B cell (primary cell): ENCODE results near the gene AEBP2. TPM values are rescaled to one million over a fixed set of nuclear protein-coding genes. Genes with fewer than 3 reads are reported as not detected.

Experiments
- ATAC-seq: fragments of 200-7000 bp; cut with Tn5 transposase; one replicate; pipeline ENCODE4 v1.10.0; 2021; ENCODE audit warnings: low read depth, mild to moderate bottlenecking, moderate number of reproducible peaks, moderate library complexity
- CTCF ChIA-PET: fragments of 350-600 bp; sonication (Branson Sonifier 250); formaldehyde crosslinking; loops from one replicate; lab custom pipeline; 2021; ENCODE audit warnings: antibody characterized with exemption, inconsistent platforms; lab: Charles Lee
- POLR2A ChIA-PET: fragments of 350-600 bp; sonication (Branson Sonifier 250); formaldehyde crosslinking; loops from one replicate; lab custom pipeline; 2021; ENCODE audit warnings: antibody characterized with exemption; lab: Charles Lee
- DNase-seq: peaks from one replicate; pipeline ENCODE4 v3.0.0; 2013
- H2AFZ ChIP-seq: 2 replicates; pipeline ENCODE4 v1.6.1; 2012; ENCODE audit warnings: mild to moderate bottlenecking, low read depth, low read length; ENCODE audit not compliant: insufficient read depth, poor library complexity, severe bottlenecking
- H3K27ac ChIP-seq, 2 donors: 1 replicate in 1 of 2; 2 replicates in 1 of 2; pipeline ENCODE4 v1.5.1; 2012 to 2013; ENCODE audit warnings: low read length in 2 of 2, mild to moderate bottlenecking in 2 of 2, moderate library complexity in 1 of 2
- H3K27me3 ChIP-seq, 4 experiments: fragments of 200-600 bp in 1 of 4; sonication (generic) in 1 of 4; replicated peaks in 1 of 4; 1 replicate in 2 of 4; 2 replicates in 2 of 4; pipeline versions ENCODE4 v1.6.1 to v1.7.0; 2013 to 2016; ENCODE audit warnings: low read length in 3 of 4, mild to moderate bottlenecking in 2 of 4, mixed read lengths in 1 of 4, moderate library complexity in 1 of 4; ENCODE audit not compliant: insufficient read depth in 4 of 4, control insufficient read depth in 3 of 4; ENCODE audit errors: control extremely low read depth in 1 of 4
- H3K36me3 ChIP-seq, 2 experiments: replicated peaks in 1 of 2; 1 replicate in 1 of 2; 2 replicates in 1 of 2; pipeline versions ENCODE4 v1.6.1 to v1.7.1; 2013; ENCODE audit warnings: low read length in 1 of 2; ENCODE audit not compliant: insufficient read depth in 2 of 2, control insufficient read depth in 1 of 2; ENCODE audit errors: control extremely low read depth in 1 of 2, extremely low read depth in 1 of 2
- H3K4me1 ChIP-seq, 2 donors: fragments of 200-600 bp in 1 of 2; sonication (generic) in 1 of 2; 1 replicate in 1 of 2; 2 replicates in 1 of 2; pipeline versions ENCODE4 v1.5.1 to v1.6.1; 2013 to 2017; ENCODE audit warnings: low read length in 2 of 2; ENCODE audit not compliant: control insufficient read depth in 2 of 2, insufficient read depth in 2 of 2
- H3K4me2 ChIP-seq: replicated peaks from 2 replicates; pipeline ENCODE3; 2012; ENCODE audit warnings: mild to moderate bottlenecking, low read depth, low read length; ENCODE audit not compliant: poor library complexity, severe bottlenecking
- H3K4me3 ChIP-seq, 5 experiments: fragments of 200-600 bp in 1 of 5; sonication (generic) in 1 of 5; 1 replicate in 3 of 5; 2 replicates in 2 of 5; pipeline versions ENCODE4 v1.5.1 to v1.7.0; 2011 to 2016; ENCODE audit warnings: low read length in 4 of 5, mild to moderate bottlenecking in 4 of 5, low read depth in 2 of 5, control low read depth in 1 of 5, moderate library complexity in 1 of 5; ENCODE audit not compliant: insufficient read depth in 1 of 5; ENCODE audit errors: control extremely low read depth in 1 of 5, extremely low read depth in 1 of 5
- H3K79me2 ChIP-seq: fragments of 200-600 bp; sonication (generic); one replicate; pipeline ENCODE4 v1.6.0; 2016; ENCODE audit warnings: low read length; ENCODE audit not compliant: control insufficient read depth, insufficient read depth
- H3K9ac ChIP-seq: fragments of 200-600 bp; sonication (generic); 2 replicates; pipeline ENCODE4 v1.6.1; 2017; ENCODE audit warnings: mild to moderate bottlenecking, low read length, moderate library complexity
- H3K9me3 ChIP-seq, 3 donors: one replicate each; pipeline versions ENCODE4 v1.6.1 to v1.7.1; 2013; ENCODE audit warnings: low read length in 2 of 3; ENCODE audit not compliant: control insufficient read depth in 2 of 3, insufficient read depth in 1 of 3; ENCODE audit errors: control extremely low read depth in 1 of 3
- H4K20me1 ChIP-seq: 2 replicates; pipeline ENCODE4 v1.6.0; 2012; ENCODE audit warnings: mild to moderate bottlenecking, low read length; ENCODE audit not compliant: insufficient read depth, control insufficient read depth, poor library complexity, severe bottlenecking
- H3K27ac Mint-ChIP-seq: one replicate; pipeline ENCODE4 v1.8.0; 2021; ENCODE audit warnings: mixed read lengths
- H3K27me3 Mint-ChIP-seq: one replicate; pipeline ENCODE4 v1.8.0; 2021; ENCODE audit warnings: mixed read lengths
- H3K4me1 Mint-ChIP-seq: one replicate; pipeline ENCODE4 v1.8.0; 2021; ENCODE audit warnings: mixed read lengths
- H3K4me3 Mint-ChIP-seq: one replicate; pipeline ENCODE4 v1.8.0; 2021; ENCODE audit warnings: mixed read lengths
- H3K9me3 Mint-ChIP-seq: one replicate; pipeline ENCODE4 v1.8.0; 2022; ENCODE audit warnings: mixed read lengths; ENCODE audit not compliant: insufficient read depth
- EZH2 ChIP-seq: IDR thresholded peaks from 2 replicates; pipeline ENCODE4 v1.6.1; 2012; ENCODE audit warnings: borderline replicate concordance, low read depth, mild to moderate bottlenecking, moderate library complexity, low read length; ENCODE audit not compliant: insufficient read depth, poor library complexity, severe bottlenecking
- WGBS: methylation state at CpG from one replicate; pipeline ENCODE4 v1.1.5; 2013; ENCODE audit warnings: missing lambda C conversion rate; ENCODE audit not compliant: insufficient coverage; 5-methylcytosine and 5-hydroxymethylcytosine counted together
- intact Hi-C: fragments of 100-400 bp; cut with micrococcal nuclease; formaldehyde crosslinking; loops from one replicate; pipeline ENCODE4 v1.10.0; 2022
- polyA plus RNA-seq: library from polyadenylated mRNA; depleted of rRNA; stranded (reverse); fragments of >200 nt; gene quantifications from 2 replicates; pipeline ENCODE4 v1.2.3, GENCODE V29; 2012
- total RNA-seq, 2 donors: library from RNA; stranded (reverse); fragments of 120-200 nt in 1 of 2; gene quantifications; 1 replicate in 1 of 2; 2 replicates in 1 of 2; pipeline versions ENCODE4 v1.2.3 to v1.2.4, GENCODE V29; 2013 to 2022
- TF ChIP-seq, protein P1 (sequence below): fragments of 200-600 bp; IDR thresholded peaks from one replicate; pipeline ENCODE4 v1.8.0; 2022; ENCODE audit warnings: antibody characterized with exemption, mild to moderate bottlenecking

AEBP2 gene
- total and polyA plus RNA-seq, 2 donors (not counting 1 experiment from before 2014, with no cell fraction given): 12.1 to 67.8 TPM

- no peak for DNase-seq
- TF ChIP-seq, protein P1, sequence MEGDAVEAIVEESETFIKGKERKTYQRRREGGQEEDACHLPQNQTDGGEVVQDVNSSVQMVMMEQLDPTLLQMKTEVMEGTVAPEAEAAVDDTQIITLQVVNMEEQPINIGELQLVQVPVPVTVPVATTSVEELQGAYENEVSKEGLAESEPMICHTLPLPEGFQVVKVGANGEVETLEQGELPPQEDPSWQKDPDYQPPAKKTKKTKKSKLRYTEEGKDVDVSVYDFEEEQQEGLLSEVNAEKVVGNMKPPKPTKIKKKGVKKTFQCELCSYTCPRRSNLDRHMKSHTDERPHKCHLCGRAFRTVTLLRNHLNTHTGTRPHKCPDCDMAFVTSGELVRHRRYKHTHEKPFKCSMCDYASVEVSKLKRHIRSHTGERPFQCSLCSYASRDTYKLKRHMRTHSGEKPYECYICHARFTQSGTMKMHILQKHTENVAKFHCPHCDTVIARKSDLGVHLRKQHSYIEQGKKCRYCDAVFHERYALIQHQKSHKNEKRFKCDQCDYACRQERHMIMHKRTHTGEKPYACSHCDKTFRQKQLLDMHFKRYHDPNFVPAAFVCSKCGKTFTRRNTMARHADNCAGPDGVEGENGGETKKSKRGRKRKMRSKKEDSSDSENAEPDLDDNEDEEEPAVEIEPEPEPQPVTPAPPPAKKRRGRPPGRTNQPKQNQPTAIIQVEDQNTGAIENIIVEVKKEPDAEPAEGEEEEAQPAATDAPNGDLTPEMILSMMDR: no peak
- CTCF ChIA-PET: no interaction called here
- no peak overlapping the region for H3K4me3 Mint-ChIP-seq
- no peaks in the 10 kb centered on the region for H3K27me3 Mint-ChIP-seq
- no peaks in the 10 kb centered on the region for H3K27me3 ChIP-seq
- no peak for ATAC-seq
- no peak overlapping the region for H3K27ac Mint-ChIP-seq
- intact Hi-C loops: no loop called here
- no peaks in the 10 kb centered on the region for H3K9me3 Mint-ChIP-seq
- H3K4me1 ChIP-seq: no peaks in the 10 kb centered on the region
- H3K9ac ChIP-seq: no peak overlapping the region
- H3K27ac ChIP-seq: no peak overlapping the region
- WGBS: 92% methylated on average over 4 of the region's 9 CpGs
- no peak overlapping the region for H3K4me2 ChIP-seq
- H3K4me3 ChIP-seq: no peak overlapping the region
- no peaks in the 10 kb centered on the region for H3K36me3 ChIP-seq
- H3K4me1 Mint-ChIP-seq: peaks cover 3% of the 10 kb centered on the region
- H3K79me2 ChIP-seq: no peaks in the 10 kb centered on the region
- H4K20me1 ChIP-seq: no peaks in the 10 kb centered on the region
- POLR2A ChIA-PET: no interaction called here
- H3K9me3 ChIP-seq: no peaks in the 10 kb centered on the region
- H2AFZ ChIP-seq: no peak overlapping the region
Measured at GRCh38 chr12:19432309-19433170, 6.8 kb upstream of the AEBP2 start.

DNA sequence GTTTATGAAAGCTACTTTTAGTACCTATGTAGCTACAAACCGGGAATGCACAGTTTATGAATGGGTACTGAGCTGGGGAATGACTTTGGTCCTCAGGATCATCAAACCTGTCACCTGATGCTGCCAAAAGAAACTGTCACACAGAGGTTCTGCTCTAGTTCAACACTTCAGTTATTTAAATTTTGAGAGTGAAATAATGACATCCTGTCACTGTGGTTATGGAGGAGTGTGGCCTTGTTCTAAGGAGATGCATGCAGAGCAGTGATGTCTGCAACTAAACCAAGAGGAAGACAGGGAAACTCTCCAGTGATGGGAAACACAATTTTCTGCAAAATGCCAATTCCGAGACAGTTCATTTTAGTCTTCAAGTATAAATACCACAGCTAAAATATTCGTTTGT lies 4.8 kb upstream of the AEBP2 start:
- H3K4me1 Mint-ChIP-seq: peaks cover 7% of the 10 kb centered on the region
- 50% methylated on average over 1 of the region's 3 CpGs for WGBS
- Histone ChIP-seq H3K27me3 (no peaks in the 10 kb centered on the region), H3K9ac (no peak overlapping the region), H3K4me3 (no peak overlapping the region), H3K9me3 (no peaks in the 10 kb centered on the region), H2AFZ (no peak overlapping the region), H3K4me1 (peaks cover 0 to 4% of the 10 kb centered on the region in 2 donors), H3K27ac (no peak overlapping the region), H4K20me1 (no peaks in the 10 kb centered on the region), H3K79me2 (no peaks in the 10 kb centered on the region), H3K4me2 (no peak overlapping the region), H3K36me3 (no peaks in the 10 kb centered on the region)
- no peak overlapping the region for H3K27ac Mint-ChIP-seq
- ATAC-seq: no peak
- TF ChIP-seq, protein P1: no peak
- TF ChIP-seq EZH2: no peak
- ChIA-PET POLR2A (interaction anchor here (0.6 kb wide), 1 partner anchor 17 kb away, joined by 3 read pairs; no protein-coding TSS in a partner anchor), CTCF (no interaction called here)
- no peaks in the 10 kb centered on the region for H3K9me3 Mint-ChIP-seq
- no peak for DNase-seq
- intact Hi-C loops: no loop called here
- H3K27me3 Mint-ChIP-seq: no peaks in the 10 kb centered on the region
- no peak overlapping the region for H3K4me3 Mint-ChIP-seq
